MM.1S (cell line): ENCODE data around the gene NMNAT2.

ENCODE experiments used
- DNase-seq: peaks from one replicate; pipeline ENCODE4 v3.0.0-alpha.2; 2015
- H2AFZ ChIP-seq: fragments of 300-600 bp; sonication (generic); 2 replicates; pipeline ENCODE4 v1.6.0; 2016; ENCODE audit warnings: antibody characterized with exemption, low read length
- H3F3A ChIP-seq: fragments of 300-600 bp; sonication (generic); 2 replicates; pipeline ENCODE4 v1.6.1; 2016; ENCODE audit warnings: mild to moderate bottlenecking, antibody characterized with exemption, low read length, moderate library complexity, mixed read lengths; ENCODE audit not compliant: insufficient read depth
- H3K27ac ChIP-seq: fragments of 300-600 bp; sonication (generic); 2 replicates; pipeline ENCODE4 v1.5.1; 2016; ENCODE audit warnings: mild to moderate bottlenecking, low read length
- H3K27me3 ChIP-seq: fragments of 300-600 bp; sonication (generic); replicated peaks from 2 replicates; pipeline ENCODE4 v1.6.0; 2016; ENCODE audit warnings: low read length; ENCODE audit not compliant: insufficient read depth
- H3K36me3 ChIP-seq: fragments of 300-600 bp; sonication (generic); replicated peaks from 2 replicates; pipeline ENCODE4 v1.6.1; 2016; ENCODE audit warnings: mild to moderate bottlenecking, low read length, mixed read lengths; ENCODE audit not compliant: insufficient read depth
- H3K4me1 ChIP-seq: fragments of 300-600 bp; sonication (generic); 2 replicates; pipeline ENCODE4 v1.6.1; 2016; ENCODE audit warnings: low read length, mixed read lengths
- H3K4me2 ChIP-seq: fragments of 300-600 bp; sonication (generic); 2 replicates; pipeline ENCODE4 v1.6.0; 2016; ENCODE audit warnings: low read depth, low read length
- H3K4me3 ChIP-seq: fragments of 300-600 bp; sonication (generic); 2 replicates; pipeline ENCODE4 v1.5.1; 2016; ENCODE audit warnings: low read length, mixed read lengths
- H3K79me2 ChIP-seq: fragments of 300-600 bp; sonication (generic); 2 replicates; pipeline ENCODE4 v1.6.1; 2016; ENCODE audit warnings: mixed run types, low read length, mixed read lengths
- H3K9ac ChIP-seq: fragments of 300-600 bp; sonication (generic); 2 replicates; pipeline ENCODE4 v1.6.1; 2016; ENCODE audit warnings: low read length, mixed read lengths
- H3K9me2 ChIP-seq: fragments of 300-600 bp; sonication (generic); replicated peaks from 2 replicates; pipeline ENCODE4 v1.6.1; 2016; ENCODE audit warnings: mild to moderate bottlenecking, low read length, mixed read lengths; ENCODE audit not compliant: insufficient read depth
- H3K9me3 ChIP-seq: fragments of 300-600 bp; sonication (generic); replicated peaks from 2 replicates; pipeline ENCODE4 v1.6.1; 2016; ENCODE audit warnings: mild to moderate bottlenecking, low read length, mixed read lengths; ENCODE audit not compliant: insufficient read depth
- H4K20me1 ChIP-seq: fragments of 300-600 bp; sonication (generic); 2 replicates; pipeline ENCODE4 v1.6.1; 2016; ENCODE audit warnings: mild to moderate bottlenecking, low read length, moderate library complexity, mixed read lengths; ENCODE audit not compliant: insufficient read depth
- EZH2 ChIP-seq: fragments of 300-600 bp; sonication (generic); optimal IDR thresholded peaks from 2 replicates; pipeline ENCODE3; 2017; ENCODE audit warnings: low read depth, mild to moderate bottlenecking, antibody characterized with exemption, low read length, mixed read lengths
- EZH2phosphoT487 ChIP-seq: fragments of 300-600 bp; sonication (generic); IDR thresholded peaks from 2 replicates; pipeline ENCODE4 v1.6.1; 2018; ENCODE audit warnings: antibody characterized with exemption, low read length
- TF ChIP-seq, protein P1 (sequence below): fragments of 300-600 bp; sonication (generic); IDR thresholded peaks from 2 replicates; pipeline ENCODE4 v1.5.1; 2016; ENCODE audit warnings: antibody characterized with exemption, low read length, mixed read lengths

Gene NMNAT2

DNA sequence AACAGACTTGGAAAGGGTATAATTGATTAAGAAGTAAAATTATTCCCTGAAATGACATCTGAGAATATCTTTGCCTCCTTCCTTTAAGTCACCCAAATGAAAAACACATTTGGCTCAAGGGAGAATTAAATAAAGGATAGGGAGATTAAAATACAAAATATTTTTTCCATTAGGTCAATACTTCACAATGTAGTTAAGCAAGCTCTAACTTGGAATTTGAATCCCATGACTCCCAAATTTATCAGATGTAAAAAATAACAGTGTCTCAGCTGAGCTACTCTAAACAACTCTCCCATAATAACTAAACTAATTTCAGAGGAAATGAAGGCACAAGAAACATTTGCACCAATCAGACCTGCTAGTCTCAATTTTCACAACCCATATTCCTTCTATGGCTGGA, 6.5 kb upstream of the NMNAT2 start:
- H3K79me2 ChIP-seq, result no peaks in the 10 kb centered on the region
- H3K4me2 ChIP-seq, result no peak overlapping the region
- no peak overlapping the region for H2AFZ ChIP-seq
- DNase-seq, result no peak
- no peak overlapping the region for H3K9ac ChIP-seq
- H3F3A ChIP-seq, result no peaks in the 10 kb centered on the region
- H3K27me3 ChIP-seq, result no peaks in the 10 kb centered on the region
- TF ChIP-seq EZH2phosphoT487 (no peak), EZH2 (no peak)
- TF ChIP-seq, protein P1, sequence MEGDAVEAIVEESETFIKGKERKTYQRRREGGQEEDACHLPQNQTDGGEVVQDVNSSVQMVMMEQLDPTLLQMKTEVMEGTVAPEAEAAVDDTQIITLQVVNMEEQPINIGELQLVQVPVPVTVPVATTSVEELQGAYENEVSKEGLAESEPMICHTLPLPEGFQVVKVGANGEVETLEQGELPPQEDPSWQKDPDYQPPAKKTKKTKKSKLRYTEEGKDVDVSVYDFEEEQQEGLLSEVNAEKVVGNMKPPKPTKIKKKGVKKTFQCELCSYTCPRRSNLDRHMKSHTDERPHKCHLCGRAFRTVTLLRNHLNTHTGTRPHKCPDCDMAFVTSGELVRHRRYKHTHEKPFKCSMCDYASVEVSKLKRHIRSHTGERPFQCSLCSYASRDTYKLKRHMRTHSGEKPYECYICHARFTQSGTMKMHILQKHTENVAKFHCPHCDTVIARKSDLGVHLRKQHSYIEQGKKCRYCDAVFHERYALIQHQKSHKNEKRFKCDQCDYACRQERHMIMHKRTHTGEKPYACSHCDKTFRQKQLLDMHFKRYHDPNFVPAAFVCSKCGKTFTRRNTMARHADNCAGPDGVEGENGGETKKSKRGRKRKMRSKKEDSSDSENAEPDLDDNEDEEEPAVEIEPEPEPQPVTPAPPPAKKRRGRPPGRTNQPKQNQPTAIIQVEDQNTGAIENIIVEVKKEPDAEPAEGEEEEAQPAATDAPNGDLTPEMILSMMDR, result no peak
- H3K4me1 ChIP-seq, result no peaks in the 10 kb centered on the region
- H3K4me3 ChIP-seq, result no peak overlapping the region
- no peaks in the 10 kb centered on the region for H3K9me3 ChIP-seq
- no peaks in the 10 kb centered on the region for H3K36me3 ChIP-seq
- H4K20me1 ChIP-seq, result no peaks in the 10 kb centered on the region
- H3K9me2 ChIP-seq, result no peaks in the 10 kb centered on the region
- H3K27ac ChIP-seq, result no peak overlapping the region

DNA sequence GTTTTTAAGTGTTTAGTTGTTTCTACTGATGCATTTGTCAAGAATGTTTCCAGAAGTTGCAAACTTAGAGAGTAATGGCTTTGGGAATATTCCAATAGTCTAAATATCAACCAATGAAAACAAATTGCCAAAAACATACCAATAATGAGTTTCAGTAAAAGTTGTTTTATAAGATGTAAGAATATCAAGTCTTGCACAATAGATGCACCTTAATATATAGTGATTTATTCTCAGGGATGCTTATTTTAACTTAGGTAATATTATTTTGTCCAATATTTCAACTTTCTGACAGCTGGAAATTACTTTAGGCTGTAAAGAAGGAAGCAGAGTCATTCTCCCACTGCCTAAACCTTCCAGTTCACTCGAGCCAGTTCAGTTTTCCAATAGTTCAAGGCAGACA, 5.4 kb upstream of the NMNAT2 start:
- H3K9me2 ChIP-seq, result no peaks in the 10 kb centered on the region
- no peaks in the 10 kb centered on the region for H4K20me1 ChIP-seq
- DNase-seq, result no peak
- H3K9me3 ChIP-seq, result no peaks in the 10 kb centered on the region
- H3K27ac ChIP-seq, result no peak overlapping the region
- TF ChIP-seq EZH2 (no peak), EZH2phosphoT487 (no peak)
- TF ChIP-seq, protein P1, result no peak
- H3K27me3 ChIP-seq, result no peaks in the 10 kb centered on the region
- no peaks in the 10 kb centered on the region for H3F3A ChIP-seq
- no peaks in the 10 kb centered on the region for H3K36me3 ChIP-seq
- no peaks in the 10 kb centered on the region for H3K79me2 ChIP-seq
- no peaks in the 10 kb centered on the region for H3K4me1 ChIP-seq
- no peak overlapping the region for H3K4me2 ChIP-seq
- no peak overlapping the region for H3K9ac ChIP-seq
- no peak overlapping the region for H2AFZ ChIP-seq
- no peak overlapping the region for H3K4me3 ChIP-seq

DNA sequence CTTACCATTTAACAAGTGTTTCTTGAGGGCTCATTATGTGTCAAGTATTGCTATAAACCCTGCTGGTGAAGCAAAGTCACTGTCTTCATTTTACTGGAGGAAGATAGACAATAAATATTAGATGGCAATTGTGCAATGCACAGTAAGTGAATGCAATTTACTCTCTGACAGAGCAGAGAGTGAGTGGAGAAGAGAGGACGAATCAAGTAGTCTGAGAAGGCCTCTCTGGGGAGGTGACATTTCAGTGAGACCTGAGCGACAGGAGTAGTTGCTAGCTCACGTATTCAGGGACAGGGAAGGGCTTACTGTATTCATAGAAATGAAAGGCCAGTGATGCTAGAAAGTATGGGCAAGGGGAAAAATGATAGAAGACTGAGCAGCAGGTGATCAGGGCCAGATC, 1.2 kb upstream of the NMNAT2 start:
- Histone ChIP-seq H3K9ac (no peak overlapping the region), H3K9me3 (no peaks in the 10 kb centered on the region), H3K9me2 (no peaks in the 10 kb centered on the region), H3K4me3 (no peak overlapping the region), H3K27ac (no peak overlapping the region), H2AFZ (no peak overlapping the region), H3K4me1 (no peaks in the 10 kb centered on the region), H4K20me1 (no peaks in the 10 kb centered on the region), H3K36me3 (no peaks in the 10 kb centered on the region), H3F3A (no peaks in the 10 kb centered on the region), H3K79me2 (no peaks in the 10 kb centered on the region), H3K27me3 (no peaks in the 10 kb centered on the region), H3K4me2 (no peak overlapping the region)
- DNase-seq, result no peak
- TF ChIP-seq EZH2phosphoT487, result no peak
- no peak for TF ChIP-seq EZH2
- TF ChIP-seq, protein P1, result no peak
